Erythroblast (primary cell): ENCODE data around the gene GALNT5.

ENCODE experiments used
- GATA1 ChIP-seq: IDR thresholded peaks from 2 replicates; pipeline ENCODE4 v1.6.1; 2011; ENCODE audit warnings: low read depth, mild to moderate bottlenecking, control low read depth, low read length, moderate library complexity
- POLR2A ChIP-seq: IDR thresholded peaks from 2 replicates; pipeline ENCODE4 v1.6.1; 2011; ENCODE audit warnings: mild to moderate bottlenecking, low read length

DNA sequence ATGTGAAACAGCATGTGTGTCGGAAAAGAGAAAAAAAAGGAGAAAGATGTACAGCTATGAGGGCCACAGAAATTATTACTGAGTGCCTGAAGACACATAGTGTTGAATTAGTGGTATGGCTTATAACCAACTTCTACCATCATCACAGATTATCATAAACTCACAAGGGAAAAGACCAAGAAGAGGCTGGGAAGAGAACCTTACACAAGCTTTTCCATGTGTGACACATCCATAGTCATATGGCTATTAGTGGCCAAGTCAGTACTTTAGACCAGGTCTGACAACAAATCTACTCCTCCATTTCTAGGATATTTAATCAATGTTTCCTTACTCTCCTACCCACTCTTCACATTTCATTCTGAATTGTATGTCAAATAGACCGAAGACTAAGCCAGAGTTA is 3.5 kb upstream of the GALNT5 start:
- TF ChIP-seq GATA1, result no peak
- TF ChIP-seq POLR2A, result no peak
